Liver (tissue), 9 donors: Measurements from ENCODE around the gene LIPC. TPM values are rescaled to one million over a fixed set of nuclear protein-coding genes. Genes with fewer than 3 reads are reported as not detected.

Source experiments
- DNase-seq: peaks from one replicate; pipeline ENCODE4 v3.0.0-alpha.2; 2017; ENCODE audit warnings: low spot score
- H3K27ac ChIP-seq, 2 donors: one replicate each; pipeline ENCODE4 v1.7.0; 2013; ENCODE audit warnings: inconsistent platforms in 2 of 2, low read length in 2 of 2, control low read depth in 1 of 2, low read depth in 1 of 2, mild to moderate bottlenecking in 1 of 2
- H3K27me3 ChIP-seq, 4 donors: one replicate each; pipeline versions ENCODE4 v1.6.1 to v1.7.0; 2013; ENCODE audit warnings: low read length in 3 of 4, inconsistent platforms in 1 of 4, mild to moderate bottlenecking in 1 of 4, moderate library complexity in 1 of 4; ENCODE audit not compliant: control insufficient read depth in 4 of 4, insufficient read depth in 4 of 4
- H3K36me3 ChIP-seq, 4 donors: one replicate each; pipeline versions ENCODE4 v1.6.1 to v1.7.0; 2013; ENCODE audit warnings: low read length in 3 of 4, mild to moderate bottlenecking in 3 of 4, low read depth in 1 of 4, moderate library complexity in 1 of 4; ENCODE audit not compliant: control insufficient read depth in 4 of 4, insufficient read depth in 3 of 4
- H3K4me1 ChIP-seq, 4 donors: one replicate each; pipeline versions ENCODE4 v1.6.1 to v1.7.0; 2013; ENCODE audit warnings: low read length in 3 of 4, mild to moderate bottlenecking in 3 of 4, moderate library complexity in 1 of 4; ENCODE audit not compliant: control insufficient read depth in 4 of 4, insufficient read depth in 4 of 4
- H3K4me3 ChIP-seq, 3 donors: one replicate each; pipeline versions ENCODE4 v1.6.1 to v1.7.0; 2013; ENCODE audit warnings: low read length in 3 of 3, control low read depth in 1 of 3, low read depth in 1 of 3, mild to moderate bottlenecking in 1 of 3
- H3K9ac ChIP-seq, 2 donors: one replicate each; pipeline ENCODE4 v1.7.0; 2013; ENCODE audit warnings: low read length in 2 of 2, mild to moderate bottlenecking in 2 of 2, moderate library complexity in 2 of 2, control low read depth in 1 of 2, low read depth in 1 of 2
- H3K9me3 ChIP-seq, 4 donors: one replicate each; pipeline versions ENCODE4 v1.6.1 to v1.7.0; 2013; ENCODE audit warnings: low read length in 3 of 4; ENCODE audit not compliant: control insufficient read depth in 4 of 4
- ATF3 ChIP-seq: IDR thresholded peaks from 2 replicates; pipeline ENCODE4 v1.6.1; 2016; ENCODE audit warnings: antibody characterized with exemption
- CTCF ChIP-seq: fragments of 150-350 bp; IDR thresholded peaks from 2 replicates; pipeline ENCODE4 v1.5.1; 2017; ENCODE audit warnings: improper control_type of control experiment, low read depth, low read length; ENCODE audit not compliant: missing input control
- EGR1 ChIP-seq, 2 donors: IDR thresholded peaks; 2 replicates each; pipeline ENCODE4 v1.6.1; 2016 to 2018; ENCODE audit warnings: antibody characterized with exemption in 2 of 2, low read depth in 2 of 2
- FOXA1 ChIP-seq: IDR thresholded peaks from 2 replicates; pipeline ENCODE4 v1.6.1; 2016; ENCODE audit warnings: antibody characterized with exemption
- FOXA2 ChIP-seq: IDR thresholded peaks from 2 replicates; pipeline ENCODE4 v1.6.1; 2016; ENCODE audit warnings: antibody characterized with exemption
- GABPA ChIP-seq, 2 donors: IDR thresholded peaks in 1 of 2; conservative IDR thresholded peaks in 1 of 2; 2 replicates each; pipeline ENCODE4 v1.6.1; 2016; ENCODE audit warnings: antibody characterized with exemption in 2 of 2, mild to moderate bottlenecking in 1 of 2, moderate library complexity in 1 of 2
- HNF4A ChIP-seq, 2 donors: conservative IDR thresholded peaks; 2 replicates each; pipeline ENCODE4 v1.6.1; 2016; ENCODE audit warnings: antibody characterized with exemption in 2 of 2, mild to moderate bottlenecking in 2 of 2
- HNF4G ChIP-seq: IDR thresholded peaks from 2 replicates; pipeline ENCODE4 v1.6.1; 2016; ENCODE audit warnings: antibody characterized with exemption
- JUND ChIP-seq, 2 donors: IDR thresholded peaks; 2 replicates each; pipeline ENCODE4 v1.6.1; 2016; ENCODE audit warnings: antibody characterized with exemption in 2 of 2
- MAX ChIP-seq: IDR thresholded peaks from 2 replicates; pipeline ENCODE4 v1.6.1; 2016; ENCODE audit warnings: antibody characterized with exemption
- NR2F2 ChIP-seq: IDR thresholded peaks from 2 replicates; pipeline ENCODE4 v1.6.1; 2016; ENCODE audit warnings: antibody characterized with exemption
- RAD21 ChIP-seq, 2 donors: IDR thresholded peaks; 2 replicates each; pipeline ENCODE4 v1.6.1; 2016; ENCODE audit warnings: antibody characterized with exemption in 2 of 2, mild to moderate bottlenecking in 2 of 2
- REST ChIP-seq: IDR thresholded peaks from 2 replicates; pipeline ENCODE4 v1.6.1; 2016; ENCODE audit warnings: antibody characterized with exemption, mild to moderate bottlenecking
- RXRA ChIP-seq, 2 donors: IDR thresholded peaks; 2 replicates each; pipeline ENCODE4 v1.6.1; 2017 to 2018; ENCODE audit warnings: antibody characterized with exemption in 2 of 2, mild to moderate bottlenecking in 1 of 2
- SP1 ChIP-seq: IDR thresholded peaks from 2 replicates; pipeline ENCODE4 v1.6.1; 2018; ENCODE audit warnings: antibody characterized with exemption, mild to moderate bottlenecking
- TAF1 ChIP-seq: conservative IDR thresholded peaks from 2 replicates; pipeline ENCODE4 v1.6.1; 2016; ENCODE audit warnings: antibody characterized with exemption, mild to moderate bottlenecking
- YY1 ChIP-seq: IDR thresholded peaks from 2 replicates; pipeline ENCODE4 v1.6.1; 2016; ENCODE audit warnings: antibody characterized with exemption, mild to moderate bottlenecking
- ZBTB33 ChIP-seq: IDR thresholded peaks from 2 replicates; pipeline ENCODE4 v1.6.1; 2016; ENCODE audit warnings: antibody characterized with exemption
- WGBS: extraction: QIAGEN DNeasy Blood & Tissue Kit; methylation state at CpG from one replicate; pipeline ENCODE4 v1.1.7; 2013; 5-methylcytosine and 5-hydroxymethylcytosine counted together
- polyA plus RNA-seq, 2 donors: library from polyadenylated mRNA; stranded (reverse) in 1 of 2; unstranded in 1 of 2; fragments of 200-250 nt in 1 of 2; fragments of >200 nt in 1 of 2; fragmentation: Nextera tagmentation in 1 of 2; extraction: Ambion mirVana in 1 of 2; gene quantifications; one replicate each; pipeline versions ENCODE4 v1.2.1 to v1.2.3, GENCODE V29; 2013 to 2015
- total RNA-seq, 2 donors: library from RNA; depleted of rRNA; stranded (reverse); fragments of >200 nt; gene quantifications; one replicate each; pipeline ENCODE4 v1.2.3, GENCODE V29; 2014
- donor health status: healthy.
- donor health status: healthy.
- donor health status: healthy.
- donor health status: healthy.
- donor health status: healthy.

The LIPC gene
- total and polyA plus RNA-seq, 4 donors: 60.1 to 268 (median 131) TPM

- no peak for DNase-seq
- Histone ChIP-seq H3K4me1 (peaks cover 10 to 27% (median 25%) of the 10 kb centered on the region in 4 donors), H3K27ac (no peak overlapping the region), H3K27me3 (no peaks in the 10 kb centered on the region), H3K4me3 (no peak overlapping the region), H3K36me3 (no peaks in the 10 kb centered on the region), H3K9ac (no peak overlapping the region), H3K9me3 (no peaks in the 10 kb centered on the region)
- TF ChIP-seq REST: no peak
- TF ChIP-seq ZBTB33: no peak
- no peak for TF ChIP-seq EGR1 (IDR thresholded peaks at IDR 0.05; ENCODE audit: low read depth in 2 of 2)
- no peak for TF ChIP-seq MAX
- no peak for TF ChIP-seq FOXA1
- TF ChIP-seq ATF3: no peak
- TF ChIP-seq NR2F2: no peak
- TF ChIP-seq JUND (IDR thresholded peaks at IDR 0.05): no peak
- TF ChIP-seq GABPA (IDR thresholded peaks at IDR 0.05 in 1 of 2, conservative IDR thresholded peaks at IDR 0.05 in 1 of 2): no peak
- TF ChIP-seq CTCF: no peak
- no peak for TF ChIP-seq FOXA2
- TF ChIP-seq HNF4A (conservative IDR thresholded peaks at IDR 0.05): no peak
- no peak for TF ChIP-seq TAF1
- TF ChIP-seq HNF4G: no peak
- TF ChIP-seq RAD21 (IDR thresholded peaks at IDR 0.05): no peak
- no peak for TF ChIP-seq YY1
- TF ChIP-seq SP1: no peak
- WGBS: 92% methylated on average over 3 of the region's 3 CpGs
Measured at GRCh38 chr15:58532126-58532525, 100.3 kb downstream of the LIPC start.

- WGBS: 92% methylated on average over 1 of the region's 1 CpG
- peaks cover 0 to 11% (median 6%) of the 10 kb centered on the region in 4 donors for H3K36me3 ChIP-seq
- H3K9me3 ChIP-seq: no peaks in the 10 kb centered on the region
- no peak overlapping the region for H3K9ac ChIP-seq
- no peaks in the 10 kb centered on the region for H3K27me3 ChIP-seq
- no peak for DNase-seq
- no peak overlapping the region for H3K4me3 ChIP-seq
- H3K4me1 ChIP-seq: peaks cover 0 to 4% (median 3%) of the 10 kb centered on the region in 4 donors
- no peak overlapping the region for H3K27ac ChIP-seq
- no peak for TF ChIP-seq JUND (IDR thresholded peaks at IDR 0.05)
- no peak for TF ChIP-seq EGR1 (IDR thresholded peaks at IDR 0.05; ENCODE audit: low read depth in 2 of 2)
- TF ChIP-seq RXRA (IDR thresholded peaks at IDR 0.05): no peak
- no peak for TF ChIP-seq REST
- TF ChIP-seq FOXA1: no peak
- TF ChIP-seq SP1: no peak
- no peak for TF ChIP-seq FOXA2
- TF ChIP-seq ZBTB33: no peak
- TF ChIP-seq GABPA (IDR thresholded peaks at IDR 0.05 in 1 of 2, conservative IDR thresholded peaks at IDR 0.05 in 1 of 2): no peak
- no peak for TF ChIP-seq MAX
- TF ChIP-seq TAF1: no peak
- no peak for TF ChIP-seq NR2F2
Measured at GRCh38 chr15:58534556-58534955, 102.8 kb downstream of the LIPC start.
